ENCODE measurements around the gene ATP8B4. TPM values are rescaled to one million over a fixed set of nuclear protein-coding genes. Genes with fewer than 3 reads are reported as not detected.
"Not testable (repeated sequence)": the region's sequence is repeated elsewhere in the genome, so short reads cannot be mapped to it uniquely, and the experiment has no call there.

The ATP8B4 gene
- total RNA-seq, 1 donor from 2014 or later, result 45.8 TPM

GRCh38 chr15:50106457-50106856 lies 12.6 kb downstream of the ATP8B4 start:
- H3K4me1 Mint-ChIP-seq (ENCODE audit: unreplicated experiment), result peaks cover 30% of the 10 kb centered on the region
- H3K9me3 Mint-ChIP-seq (ENCODE audit: unreplicated experiment), result no peaks in the 10 kb centered on the region
- H3K27ac Mint-ChIP-seq (ENCODE audit: unreplicated experiment), result no peak overlapping the region
- no peaks in the 10 kb centered on the region for H3K27me3 Mint-ChIP-seq (ENCODE audit: unreplicated experiment)
- TF ChIP-seq CTCF (IDR thresholded peaks at IDR 0.05; ENCODE audit: unreplicated experiment), result no peak
- no peak for DNase-seq (ENCODE audit: low spot score)
- no peak overlapping the region for H3K4me3 Mint-ChIP-seq (ENCODE audit: unreplicated experiment)
- peaks cover 16% of the 10 kb centered on the region for H3K36me3 Mint-ChIP-seq (ENCODE audit: low read depth, unreplicated experiment)

- H3K36me3 Mint-ChIP-seq (ENCODE audit: low read depth, unreplicated experiment), result peaks cover 16% of the 10 kb centered on the region
- no peaks in the 10 kb centered on the region for H3K27me3 Mint-ChIP-seq (ENCODE audit: unreplicated experiment)
- no peaks in the 10 kb centered on the region for H3K4me1 Mint-ChIP-seq (ENCODE audit: unreplicated experiment)
- DNase-seq (ENCODE audit: low spot score), result no peak
- H3K27ac Mint-ChIP-seq (ENCODE audit: unreplicated experiment), result no peak overlapping the region
- H3K4me3 Mint-ChIP-seq (ENCODE audit: unreplicated experiment), result no peak overlapping the region
- no peak for TF ChIP-seq CTCF (IDR thresholded peaks at IDR 0.05; ENCODE audit: unreplicated experiment)
- H3K9me3 Mint-ChIP-seq (ENCODE audit: unreplicated experiment), result no peaks in the 10 kb centered on the region
Observed at GRCh38 chr15:50100486-50100885, 18.5 kb downstream of the ATP8B4 start.

DNA sequence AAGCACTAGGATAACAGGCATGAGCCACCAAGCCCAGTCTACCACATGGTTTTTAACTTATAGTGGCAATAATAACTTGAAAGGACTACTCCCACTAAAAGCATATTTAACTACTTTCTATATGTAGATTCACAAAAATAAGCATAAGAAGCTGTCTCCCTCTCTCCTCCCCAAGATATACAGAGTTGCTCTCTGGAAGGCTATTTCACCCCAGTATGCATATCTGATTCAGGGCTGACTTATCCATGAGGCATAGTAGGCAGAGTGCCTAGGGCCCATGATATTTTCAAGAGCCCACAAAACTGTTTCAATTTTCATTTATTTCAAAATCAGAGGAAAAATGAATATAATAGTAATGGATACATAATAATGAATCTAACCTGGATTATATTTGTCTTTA lies 20.5 kb downstream of the ATP8B4 start:
- H3K36me3 Mint-ChIP-seq (ENCODE audit: low read depth, unreplicated experiment), result peaks cover under 1% of the 10 kb centered on the region
- no peaks in the 10 kb centered on the region for H3K9me3 Mint-ChIP-seq (ENCODE audit: unreplicated experiment)
- no peaks in the 10 kb centered on the region for H3K4me1 Mint-ChIP-seq (ENCODE audit: unreplicated experiment)
- H3K4me3 Mint-ChIP-seq (ENCODE audit: unreplicated experiment), result no peak overlapping the region
- no peak for DNase-seq (ENCODE audit: low spot score)
- no peak for TF ChIP-seq CTCF (IDR thresholded peaks at IDR 0.05; ENCODE audit: unreplicated experiment)
- H3K27me3 Mint-ChIP-seq (ENCODE audit: unreplicated experiment), result no peaks in the 10 kb centered on the region
- H3K27ac Mint-ChIP-seq (ENCODE audit: unreplicated experiment), result no peak overlapping the region

DNA sequence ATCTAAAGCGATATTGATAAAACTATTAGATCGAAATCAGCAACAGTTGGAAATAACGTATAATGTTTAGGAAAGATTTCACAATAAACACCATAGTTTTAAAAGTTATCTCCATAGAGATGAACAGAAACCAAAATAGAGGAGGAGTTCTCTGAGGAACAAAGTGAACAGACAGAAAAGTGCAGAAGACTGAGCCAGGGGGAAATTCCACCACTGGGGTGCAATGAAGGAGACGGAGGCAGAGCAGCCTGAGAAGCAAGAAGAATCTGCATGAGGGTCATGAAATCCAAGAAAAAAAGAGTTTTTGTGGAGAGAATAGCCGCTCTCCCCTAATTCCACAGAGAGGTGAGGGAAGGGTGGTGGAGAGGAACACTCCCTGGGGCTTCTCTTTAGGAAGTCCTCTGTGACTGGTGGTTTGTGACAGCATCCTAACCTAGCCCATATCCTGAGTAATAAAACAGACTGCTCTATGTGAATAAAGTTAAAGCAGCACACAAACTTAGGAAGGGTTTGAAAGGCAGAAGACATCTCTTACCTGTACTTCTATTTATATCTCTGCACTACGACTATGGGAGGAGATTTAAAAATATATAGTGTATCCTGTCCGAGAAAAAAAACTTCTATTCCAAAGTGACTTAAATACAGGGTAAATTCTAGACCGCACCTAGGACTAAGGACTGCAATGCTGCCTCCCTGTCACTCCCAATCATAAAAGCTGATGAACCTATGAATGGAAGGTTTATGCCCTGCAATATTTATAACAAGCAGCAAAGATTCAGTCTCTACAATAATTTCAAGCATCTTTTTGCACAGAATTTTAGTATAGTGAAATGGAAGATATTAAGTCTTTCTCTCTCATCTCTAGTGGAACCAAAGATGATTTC lies 22.9 kb downstream of the ATP8B4 start:
- Mint-ChIP-seq H3K27ac (ENCODE audit: unreplicated experiment) (no peak overlapping the region), H3K27me3 (ENCODE audit: unreplicated experiment) (no peaks in the 10 kb centered on the region), H3K4me1 (ENCODE audit: unreplicated experiment) (no peaks in the 10 kb centered on the region), H3K9me3 (ENCODE audit: unreplicated experiment) (no peaks in the 10 kb centered on the region), H3K36me3 (ENCODE audit: low read depth, unreplicated experiment) (no peaks in the 10 kb centered on the region), H3K4me3 (ENCODE audit: unreplicated experiment) (no peak overlapping the region)
- no peak for DNase-seq (ENCODE audit: low spot score)
- TF ChIP-seq CTCF (IDR thresholded peaks at IDR 0.05; ENCODE audit: unreplicated experiment), result no peak

DNA sequence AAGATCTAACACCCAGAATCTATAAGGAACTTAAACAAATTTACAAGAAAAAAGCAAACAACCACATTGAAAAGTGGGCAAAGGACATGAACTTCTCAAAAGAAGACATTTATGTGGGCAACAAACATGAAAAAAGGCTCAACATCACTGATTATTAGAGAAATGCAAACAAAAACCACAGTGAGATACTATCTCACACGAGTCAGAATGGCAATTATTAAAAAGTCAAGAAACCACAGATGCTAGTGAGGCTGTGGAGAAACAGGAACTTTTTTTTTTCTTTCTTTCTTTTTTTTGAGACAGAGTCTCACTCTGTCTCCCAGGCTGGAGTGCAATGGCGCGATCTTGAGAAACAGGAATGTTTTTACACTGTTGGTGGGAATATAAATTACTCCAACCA lies 29.6 kb downstream of the ATP8B4 start:
- H3K27ac Mint-ChIP-seq (ENCODE audit: unreplicated experiment); H3K9me3 Mint-ChIP-seq (ENCODE audit: unreplicated experiment); H3K36me3 Mint-ChIP-seq (ENCODE audit: low read depth, unreplicated experiment); H3K4me3 Mint-ChIP-seq (ENCODE audit: unreplicated experiment); DNase-seq (ENCODE audit: low spot score); H3K4me1 Mint-ChIP-seq (ENCODE audit: unreplicated experiment); H3K27me3 Mint-ChIP-seq (ENCODE audit: unreplicated experiment): not testable (repeated sequence)
